GM19372 (cell line): ENCODE data around the gene DVL1.

ENCODE experiments used
- ATAC-seq: cut with Tn5 transposase; IDR thresholded peaks from one replicate; pipeline ENCODE4 v1.9.1; 2021; ENCODE audit warnings: mild to moderate bottlenecking, low read depth, moderate library complexity; ENCODE audit not compliant: unreplicated experiment

DVL1 gene

DNA sequence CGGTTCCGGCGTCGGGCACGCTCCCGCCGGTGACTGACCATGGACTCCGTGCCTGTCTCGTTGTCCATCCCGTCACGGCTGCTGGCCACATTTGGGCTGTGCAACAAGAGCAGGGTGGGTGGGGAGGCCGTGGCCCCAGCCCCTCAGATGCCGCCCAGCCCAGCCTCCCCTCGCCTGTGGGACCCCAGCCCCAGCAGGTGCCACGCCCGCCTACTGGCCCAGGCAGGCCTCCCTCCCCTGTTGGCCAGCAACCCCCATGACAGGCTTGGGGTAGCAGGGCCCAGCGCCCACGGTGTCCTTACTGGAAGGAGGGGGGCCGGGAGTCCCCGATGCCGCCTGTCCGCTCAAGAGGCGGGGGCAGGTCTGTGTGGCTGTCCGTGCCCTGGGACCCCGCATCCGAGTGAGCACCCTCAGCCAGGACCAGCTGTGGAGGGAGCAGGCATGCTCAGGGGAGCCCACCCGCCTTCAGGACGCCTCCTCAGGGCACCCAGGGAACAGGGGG, 7.1 kb downstream of the DVL1 start:
- no peak for ATAC-seq

DNA sequence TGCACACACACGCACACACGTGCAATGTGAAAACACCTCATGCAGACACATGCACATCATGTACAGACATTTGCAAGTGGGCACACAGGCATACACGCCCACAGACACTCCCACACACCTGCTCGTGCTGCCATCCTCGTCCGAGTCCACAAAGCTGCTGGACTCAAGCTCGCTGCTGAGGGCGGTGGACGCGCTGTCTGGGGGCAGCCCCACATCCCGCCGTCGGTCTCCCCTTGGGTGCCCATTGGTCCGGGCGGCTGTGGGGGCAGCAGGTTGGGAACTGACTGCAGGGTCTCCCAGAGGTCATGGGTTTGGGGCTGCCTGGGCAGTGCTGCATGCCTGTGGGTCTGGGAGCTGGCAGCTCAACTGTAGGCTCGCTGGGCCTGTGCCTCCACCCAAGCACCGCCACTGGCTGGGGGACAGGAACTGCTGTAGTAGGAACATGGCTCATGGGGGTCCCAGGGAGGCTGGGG, 7.6 kb downstream of the DVL1 start:
- no peak for ATAC-seq

DNA sequence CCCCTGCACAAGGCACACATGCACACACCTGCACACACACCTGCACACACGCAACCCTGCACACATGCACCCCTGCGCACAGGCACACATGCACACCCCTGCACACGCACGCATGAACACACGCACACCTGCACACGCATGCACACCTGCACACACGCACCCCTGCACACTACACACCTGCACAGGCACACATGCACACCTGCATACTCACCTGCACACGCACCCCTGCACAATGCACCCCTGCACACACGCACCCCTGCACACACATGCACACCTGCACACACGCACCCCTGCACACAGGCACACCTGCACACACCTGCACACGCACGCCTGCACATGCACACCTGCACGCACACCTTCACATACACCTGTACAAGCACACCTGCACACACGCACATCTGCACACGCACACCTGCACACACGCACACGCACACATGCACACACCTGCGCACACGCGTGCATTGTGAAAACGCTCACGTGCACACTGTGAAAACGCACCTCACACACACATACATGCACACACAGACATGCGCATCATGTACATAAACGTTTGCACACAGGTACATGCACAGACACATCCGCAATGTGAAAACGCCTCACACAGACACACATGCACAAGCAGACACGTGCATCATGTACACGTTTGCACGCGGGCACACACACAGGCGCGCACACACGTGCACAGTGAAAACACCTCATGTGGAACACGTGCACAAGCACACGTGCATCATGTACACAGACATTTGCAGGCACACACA, 8.2 kb downstream of the DVL1 start:
- no peak for ATAC-seq

DNA sequence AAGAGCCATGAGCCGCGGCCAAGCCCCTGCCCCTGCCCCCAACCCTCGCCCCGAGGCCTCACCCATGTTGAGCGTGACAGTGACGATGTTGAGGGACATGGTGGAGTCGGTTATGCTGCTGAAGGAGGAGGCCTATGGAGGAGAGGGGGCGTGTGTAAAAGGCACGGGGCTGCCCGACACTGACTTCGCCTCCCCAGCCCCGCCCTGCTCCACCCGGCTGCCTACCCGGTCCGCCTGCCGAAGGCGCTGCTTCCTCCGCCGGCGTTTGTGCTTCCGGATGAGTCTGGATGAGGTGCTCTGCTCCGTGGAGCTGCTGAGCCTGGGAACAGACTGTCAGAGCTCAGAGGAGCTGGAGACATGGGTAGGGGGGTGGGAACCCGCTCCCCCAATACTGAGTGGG, 9.0 kb downstream of the DVL1 start:
- no peak for ATAC-seq

DNA sequence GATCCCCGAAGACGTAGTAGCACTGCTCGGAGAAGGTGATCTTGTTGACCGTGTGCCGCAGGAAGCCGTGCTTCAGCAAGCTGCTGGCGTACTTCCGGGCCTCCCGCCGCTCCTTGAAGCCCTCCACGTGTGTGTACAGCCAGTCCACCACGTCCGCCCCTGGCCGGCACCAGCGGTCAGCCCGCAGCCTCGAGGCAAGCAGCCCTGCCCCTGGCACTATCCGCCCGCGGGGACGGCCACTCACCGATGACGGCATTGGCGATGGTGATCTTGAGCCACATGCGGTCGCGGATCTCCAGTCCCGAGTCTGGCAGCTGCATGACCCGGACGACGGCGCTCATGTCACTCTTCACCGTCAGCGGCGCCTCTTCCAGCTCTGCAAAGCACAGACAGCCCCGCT, 10.9 kb downstream of the DVL1 start:
- ATAC-seq: no peak

DNA sequence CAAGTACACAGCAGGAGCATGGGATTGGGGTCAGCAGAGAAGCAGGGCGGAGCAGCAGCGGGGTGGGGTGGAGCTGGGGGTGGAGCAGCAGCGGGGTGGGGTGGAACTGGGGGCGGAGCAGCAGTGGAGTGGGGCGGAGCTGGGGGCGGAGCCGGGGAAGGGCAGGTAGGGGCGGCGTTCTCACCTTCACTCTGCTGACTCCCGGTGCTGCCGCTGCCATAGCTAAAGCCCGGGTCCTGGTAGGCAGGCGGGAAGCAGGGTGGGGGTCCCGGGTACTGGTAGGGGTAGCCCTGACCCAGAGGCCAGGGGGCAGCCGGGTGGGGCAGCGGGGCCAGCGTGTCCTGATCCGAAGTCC, 11.4 kb downstream of the DVL1 start:
- ATAC-seq: no peak

DNA sequence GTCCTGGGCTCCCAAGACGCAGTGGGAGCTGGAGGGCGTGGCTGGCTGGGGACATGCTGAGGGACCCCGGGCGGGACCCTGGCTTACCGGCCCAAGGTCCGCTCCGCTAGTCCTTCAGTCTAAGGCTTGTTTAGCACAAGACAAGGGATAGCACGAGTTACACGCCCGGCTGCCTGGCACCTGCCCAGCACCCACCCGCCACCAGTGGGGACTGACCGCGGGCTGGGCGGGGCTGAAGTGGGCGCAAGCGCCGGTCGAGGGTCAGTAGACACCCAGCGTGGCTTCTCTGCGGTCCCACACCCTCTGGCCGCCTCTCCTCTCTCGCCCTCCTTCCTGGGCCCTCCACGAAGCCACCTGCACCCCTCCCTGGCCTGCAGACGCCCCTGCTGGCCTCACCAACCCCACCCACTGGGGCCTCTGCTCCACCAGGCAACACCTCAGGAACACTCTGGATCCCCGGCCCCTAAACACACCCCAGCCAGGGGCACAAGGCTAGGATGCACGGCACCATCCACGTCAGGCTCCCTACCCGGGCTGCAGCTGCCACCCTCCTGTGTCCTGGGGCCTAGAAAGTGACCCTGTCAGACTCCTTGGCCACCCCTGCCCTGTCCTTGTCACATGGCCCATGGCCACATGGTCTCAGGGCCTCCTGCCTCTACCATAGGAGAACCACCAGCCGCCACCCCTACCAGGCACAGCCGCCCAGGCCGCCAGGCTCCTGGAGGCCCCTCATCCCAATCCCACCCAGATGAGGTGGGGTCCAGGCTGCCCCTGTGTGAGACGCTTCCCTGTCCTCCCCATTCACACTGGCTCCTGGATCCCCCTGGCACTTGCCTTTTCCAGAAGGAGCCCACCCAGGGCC, 12.1 kb downstream of the DVL1 start:
- ATAC-seq: no peak

DNA sequence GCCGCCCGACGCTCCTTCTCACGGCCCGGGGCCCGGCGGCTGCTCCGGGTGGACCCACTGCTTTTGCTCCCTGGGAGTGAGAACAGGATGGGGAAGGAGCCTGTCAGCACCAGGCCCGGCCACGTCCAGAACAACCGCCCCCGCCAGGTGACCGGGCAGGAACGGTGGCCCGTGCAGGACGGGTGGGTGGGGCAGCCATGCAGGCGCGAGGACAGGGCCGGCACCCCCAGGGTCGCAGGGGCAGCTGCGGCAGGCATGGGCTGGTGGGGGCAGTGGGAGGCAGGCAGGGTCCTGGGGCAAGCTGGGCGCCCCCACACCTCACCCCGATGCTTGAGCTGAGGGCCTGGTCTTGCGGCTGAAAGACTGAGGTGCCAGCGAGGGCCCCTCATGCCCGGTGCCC, 12.8 kb downstream of the DVL1 start:
- ATAC-seq: no peak

DNA sequence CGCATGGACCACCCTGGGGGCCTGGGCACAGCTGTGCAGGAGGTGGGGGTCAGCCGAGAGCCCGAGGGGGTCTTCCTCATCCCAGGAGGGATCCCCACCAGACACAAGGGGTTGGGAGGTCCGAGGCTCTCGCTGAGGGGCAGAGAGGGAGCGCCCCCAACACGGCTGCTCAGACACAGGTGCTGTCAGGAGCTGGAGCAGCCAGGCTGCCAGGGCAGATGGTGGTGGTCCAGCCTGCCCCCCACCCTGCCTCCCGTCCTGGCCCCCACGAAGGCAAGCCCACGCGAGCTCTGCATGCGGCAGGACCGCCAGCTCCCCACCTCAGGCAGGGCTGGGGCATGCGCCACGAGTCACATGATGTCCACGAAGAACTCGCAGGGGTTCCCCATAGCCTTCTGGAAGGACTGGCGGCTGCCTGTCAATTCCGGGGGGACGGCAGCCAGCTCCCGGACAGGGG, 13.4 kb downstream of the DVL1 start:
- ATAC-seq: no peak

DNA sequence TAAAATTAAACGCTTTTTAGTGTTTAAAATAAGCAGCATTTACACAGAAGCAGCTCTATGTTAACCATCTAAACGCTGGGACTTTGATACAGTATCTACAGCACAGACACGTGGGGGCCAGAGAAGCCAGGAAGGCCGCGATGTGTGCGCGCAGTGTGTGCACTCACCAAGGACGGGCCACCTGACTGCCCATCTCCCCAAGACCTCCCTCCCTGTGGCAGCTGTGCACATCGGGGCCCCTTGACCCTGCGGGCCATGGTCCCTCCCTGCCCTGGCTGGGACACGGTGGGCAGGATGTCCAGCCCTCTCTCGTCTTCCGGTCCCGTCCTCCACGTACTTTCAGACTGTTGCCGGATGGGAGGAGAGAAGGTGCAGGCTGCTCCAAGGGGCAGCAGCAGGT, 13.9 kb downstream of the DVL1 start:
- ATAC-seq: no peak

DNA sequence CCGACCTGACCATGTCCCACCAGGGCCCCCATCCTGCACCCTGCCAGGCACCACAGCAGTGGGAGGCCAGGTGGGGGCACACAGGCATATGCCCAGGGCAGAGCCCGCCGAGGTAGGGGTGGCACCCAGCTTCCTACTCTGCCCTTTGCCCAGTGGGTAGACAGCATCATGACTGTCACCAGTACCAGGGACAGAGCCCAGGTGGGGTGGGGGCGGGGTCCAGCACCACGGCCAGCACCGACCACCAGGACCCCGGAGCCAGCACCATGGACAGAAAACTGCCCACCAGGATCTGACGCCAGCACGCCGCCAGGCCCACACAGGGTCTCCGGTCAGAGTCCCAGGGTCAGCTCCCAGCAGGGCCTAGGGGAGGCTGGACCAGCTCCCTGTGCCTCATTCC, 14.4 kb downstream of the DVL1 start:
- no peak for ATAC-seq

DNA sequence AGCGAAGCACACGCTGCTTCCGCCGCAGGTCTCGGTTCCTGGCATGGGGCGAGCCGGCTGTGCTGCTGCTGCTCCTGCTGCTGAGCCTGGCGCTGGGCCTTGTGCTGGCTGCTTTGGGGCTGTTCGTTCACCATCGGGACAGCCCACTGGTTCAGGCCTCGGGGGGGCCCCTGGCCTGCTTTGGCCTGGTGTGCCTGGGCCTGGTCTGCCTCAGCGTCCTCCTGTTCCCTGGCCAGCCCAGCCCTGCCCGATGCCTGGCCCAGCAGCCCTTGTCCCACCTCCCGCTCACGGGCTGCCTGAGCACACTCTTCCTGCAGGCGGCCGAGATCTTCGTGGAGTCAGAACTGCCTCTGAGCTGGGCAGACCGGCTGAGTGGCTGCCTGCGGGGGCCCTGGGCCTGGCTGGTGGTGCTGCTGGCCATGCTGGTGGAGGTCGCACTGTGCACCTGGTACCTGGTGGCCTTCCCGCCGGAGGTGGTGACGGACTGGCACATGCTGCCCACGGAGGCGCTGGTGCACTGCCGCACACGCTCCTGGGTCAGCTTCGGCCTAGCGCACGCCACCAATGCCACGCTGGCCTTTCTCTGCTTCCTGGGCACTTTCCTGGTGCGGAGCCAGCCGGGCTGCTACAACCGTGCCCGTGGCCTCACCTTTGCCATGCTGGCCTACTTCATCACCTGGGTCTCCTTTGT, 15.5 kb downstream of the DVL1 start:
- ATAC-seq: no peak

DNA sequence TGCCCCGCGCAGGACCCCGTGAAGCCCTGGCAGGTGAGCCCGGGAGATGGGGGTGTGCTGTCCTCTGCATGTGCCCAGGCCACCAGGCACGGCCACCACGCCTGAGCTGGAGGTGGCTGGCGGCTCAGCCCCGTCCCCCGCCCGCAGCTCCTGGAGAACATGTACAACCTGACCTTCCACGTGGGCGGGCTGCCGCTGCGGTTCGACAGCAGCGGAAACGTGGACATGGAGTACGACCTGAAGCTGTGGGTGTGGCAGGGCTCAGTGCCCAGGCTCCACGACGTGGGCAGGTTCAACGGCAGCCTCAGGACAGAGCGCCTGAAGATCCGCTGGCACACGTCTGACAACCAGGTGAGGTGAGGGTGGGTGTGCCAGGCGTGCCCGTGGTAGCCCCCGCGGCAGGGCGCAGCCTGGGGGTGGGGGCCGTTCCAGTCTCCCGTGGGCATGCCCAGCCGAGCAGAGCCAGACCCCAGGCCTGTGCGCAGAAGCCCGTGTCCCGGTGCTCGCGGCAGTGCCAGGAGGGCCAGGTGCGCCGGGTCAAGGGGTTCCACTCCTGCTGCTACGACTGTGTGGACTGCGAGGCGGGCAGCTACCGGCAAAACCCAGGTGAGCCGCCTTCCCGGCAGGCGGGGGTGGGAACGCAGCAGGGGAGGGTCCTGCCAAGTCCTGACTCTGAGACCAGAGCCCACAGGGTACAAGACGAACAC, 16.3 kb downstream of the DVL1 start:
- no peak for ATAC-seq

DNA sequence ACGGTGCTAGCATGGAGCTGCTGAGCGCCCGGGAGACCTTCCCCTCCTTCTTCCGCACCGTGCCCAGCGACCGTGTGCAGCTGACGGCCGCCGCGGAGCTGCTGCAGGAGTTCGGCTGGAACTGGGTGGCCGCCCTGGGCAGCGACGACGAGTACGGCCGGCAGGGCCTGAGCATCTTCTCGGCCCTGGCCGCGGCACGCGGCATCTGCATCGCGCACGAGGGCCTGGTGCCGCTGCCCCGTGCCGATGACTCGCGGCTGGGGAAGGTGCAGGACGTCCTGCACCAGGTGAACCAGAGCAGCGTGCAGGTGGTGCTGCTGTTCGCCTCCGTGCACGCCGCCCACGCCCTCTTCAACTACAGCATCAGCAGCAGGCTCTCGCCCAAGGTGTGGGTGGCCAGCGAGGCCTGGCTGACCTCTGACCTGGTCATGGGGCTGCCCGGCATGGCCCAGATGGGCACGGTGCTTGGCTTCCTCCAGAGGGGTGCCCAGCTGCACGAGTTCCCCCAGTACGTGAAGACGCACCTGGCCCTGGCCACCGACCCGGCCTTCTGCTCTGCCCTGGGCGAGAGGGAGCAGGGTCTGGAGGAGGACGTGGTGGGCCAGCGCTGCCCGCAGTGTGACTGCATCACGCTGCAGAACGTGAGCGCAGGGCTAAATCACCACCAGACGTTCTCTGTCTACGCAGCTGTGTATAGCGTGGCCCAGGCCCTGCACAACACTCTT, 17.0 kb downstream of the DVL1 start:
- no peak for ATAC-seq

DNA sequence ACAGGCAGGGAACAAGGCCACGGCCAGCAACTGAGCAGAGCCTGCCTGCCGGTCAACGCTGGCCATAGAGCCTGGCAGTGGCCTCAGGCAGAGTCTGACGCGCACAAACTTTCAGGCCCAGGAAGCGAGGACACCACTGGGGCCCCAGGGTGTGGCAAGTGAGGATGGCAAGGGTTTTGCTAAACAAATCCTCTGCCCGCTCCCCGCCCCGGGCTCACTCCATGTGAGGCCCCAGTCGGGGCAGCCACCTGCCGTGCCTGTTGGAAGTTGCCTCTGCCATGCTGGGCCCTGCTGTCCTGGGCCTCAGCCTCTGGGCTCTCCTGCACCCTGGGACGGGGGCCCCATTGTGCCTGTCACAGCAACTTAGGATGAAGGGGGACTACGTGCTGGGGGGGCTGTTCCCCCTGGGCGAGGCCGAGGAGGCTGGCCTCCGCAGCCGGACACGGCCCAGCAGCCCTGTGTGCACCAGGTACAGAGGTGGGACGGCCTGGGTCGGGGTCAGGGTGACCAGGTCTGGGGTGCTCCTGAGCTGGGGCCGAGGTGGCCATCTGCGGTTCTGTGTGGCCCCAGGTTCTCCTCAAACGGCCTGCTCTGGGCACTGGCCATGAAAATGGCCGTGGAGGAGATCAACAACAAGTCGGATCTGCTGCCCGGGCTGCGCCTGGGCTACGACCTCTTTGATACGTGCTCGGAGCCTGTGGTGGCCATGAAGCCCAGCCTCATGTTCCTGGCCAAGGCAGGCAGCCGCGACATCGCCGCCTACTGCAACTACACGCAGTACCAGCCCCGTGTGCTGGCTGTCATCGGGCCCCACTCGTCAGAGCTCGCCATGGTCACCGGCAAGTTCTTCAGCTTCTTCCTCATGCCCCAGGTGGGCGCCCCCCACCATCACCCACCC, 17.9 kb downstream of the DVL1 start, which contains the start of gene TAS1R3:
TAS1R3 (plus strand) TSS at position 213 of the 898 bp plus-strand sequence; CDS start at position 279, 66 bp downstream.
- no peak for ATAC-seq

DNA sequence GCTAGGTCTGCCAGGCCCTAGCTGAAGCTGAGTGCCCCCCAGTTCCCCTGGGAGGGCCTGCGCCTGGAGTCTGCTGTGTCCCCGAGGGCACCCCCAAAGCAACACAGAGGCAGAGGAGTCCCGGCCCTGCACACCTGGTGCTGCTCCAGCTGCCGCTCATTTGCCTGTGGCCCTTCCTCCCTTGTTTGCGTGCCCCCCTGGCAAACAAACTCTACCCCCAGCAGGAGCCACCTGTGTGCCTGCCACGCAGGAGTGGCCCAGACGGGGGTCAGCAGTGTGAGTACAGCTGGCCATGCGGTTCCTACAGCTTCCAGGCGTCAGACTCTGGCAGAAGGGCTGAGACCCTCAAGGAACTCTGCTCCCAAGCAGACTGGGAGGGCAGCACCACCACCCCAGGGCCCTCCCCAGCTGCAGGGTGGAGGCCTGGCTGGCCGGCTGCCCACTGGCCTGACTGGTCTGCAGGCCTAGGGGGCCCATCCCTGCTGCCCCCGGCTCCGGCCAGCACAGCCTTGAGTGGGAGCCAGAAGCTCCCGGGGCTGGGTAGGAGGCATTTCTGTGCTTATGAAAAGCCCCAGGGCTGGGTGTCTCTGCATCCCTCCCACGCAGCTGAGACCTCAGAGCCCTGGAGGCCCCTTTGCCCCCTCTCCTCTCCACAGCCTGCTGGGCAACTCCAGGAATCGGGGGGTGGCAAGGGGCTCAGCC, 18.7 kb downstream of the DVL1 start:
- ATAC-seq: no peak

DNA sequence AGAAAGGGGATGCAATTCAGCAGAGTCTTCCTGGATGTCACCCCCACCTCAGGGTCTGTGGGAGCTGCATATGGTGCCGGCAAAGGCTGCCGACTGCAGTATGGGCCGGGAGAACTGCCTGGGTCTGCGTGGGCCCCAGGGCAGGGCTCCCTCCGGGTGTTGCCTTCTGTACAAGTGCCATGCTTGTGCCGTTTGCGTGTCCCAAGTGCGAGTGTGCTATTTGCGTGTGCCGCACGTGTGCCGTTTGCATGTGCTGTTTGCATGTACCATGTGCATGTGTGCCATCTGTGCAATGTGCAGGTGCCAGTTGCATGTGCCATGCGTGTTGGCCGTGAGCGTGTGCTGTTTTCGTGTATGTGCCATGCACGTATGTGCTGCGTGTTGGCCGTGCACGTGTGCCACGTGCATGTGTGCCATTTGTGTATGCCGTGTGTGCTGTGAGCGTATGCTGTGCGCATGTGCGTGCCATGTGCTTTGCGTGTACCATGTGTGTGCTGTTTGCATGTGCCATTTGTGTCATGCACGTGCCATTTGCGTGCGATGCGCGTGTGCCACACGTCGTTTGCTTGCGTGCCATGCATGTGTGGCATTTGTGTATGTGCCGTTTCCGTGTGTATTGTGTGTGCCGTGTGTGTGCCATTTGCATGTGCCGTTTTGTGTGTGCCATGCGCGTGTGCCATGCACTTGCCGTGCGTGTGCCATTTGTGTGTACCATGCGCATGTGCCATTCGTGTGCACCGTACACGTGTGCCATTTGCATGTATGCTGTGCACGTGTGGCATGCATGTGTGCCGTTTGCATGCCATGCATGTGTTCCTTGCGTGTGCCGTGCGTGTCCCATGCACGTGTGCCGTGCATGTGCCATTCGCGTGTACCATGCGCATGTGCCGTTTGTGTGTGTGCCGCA, 19.7 kb downstream of the DVL1 start:
- no peak for ATAC-seq
